ENCODE results near the gene NR2E1.

Gene NR2E1

GRCh38 chr6:108165714-108166663, at the start of gene NR2E1:
Gene NR2E1 (plus strand): TSS chr6:108166022. CDS start chr6:108166766, 744 bp downstream.
- DNase-seq (ENCODE audit: low spot score): no peak

GRCh38 chr6:108116546-108117426, 49.0 kb upstream of the NR2E1 start:
- no peak for DNase-seq (ENCODE audit: low spot score)

GRCh38 chr6:108117427-108118358, 48.1 kb upstream of the NR2E1 start:
- peak; percentile 26 for DNase-seq (ENCODE audit: low spot score)

- DNase-seq (ENCODE audit: low spot score): no peak
Observed at GRCh38 chr6:108118359-108118724, 47.5 kb upstream of the NR2E1 start.

GRCh38 chr6:108118810-108119768, 46.7 kb upstream of the NR2E1 start:
- no peak for DNase-seq (ENCODE audit: low spot score)

GRCh38 chr6:108119769-108120141, 46.1 kb upstream of the NR2E1 start:
- DNase-seq (ENCODE audit: low spot score): no peak

- DNase-seq (ENCODE audit: low spot score): no peak
Observed at GRCh38 chr6:108120311-108120710, 45.5 kb upstream of the NR2E1 start.

GRCh38 chr6:108121612-108122011, 44.2 kb upstream of the NR2E1 start:
- DNase-seq (ENCODE audit: low spot score): no peak

- DNase-seq (ENCODE audit: low spot score): no peak
Observed at GRCh38 chr6:108123481-108123929, 42.3 kb upstream of the NR2E1 start.

- no peak for DNase-seq (ENCODE audit: low spot score)
Observed at GRCh38 chr6:108123946-108124345, 41.9 kb upstream of the NR2E1 start.

GRCh38 chr6:108127056-108127455, 38.8 kb upstream of the NR2E1 start:
- no peak for DNase-seq (ENCODE audit: low spot score)

GRCh38 chr6:108127826-108128225, 38.0 kb upstream of the NR2E1 start:
- DNase-seq (ENCODE audit: low spot score): peak; percentile 90

- DNase-seq (ENCODE audit: low spot score): no peak
Observed at GRCh38 chr6:108130262-108130661, 35.6 kb upstream of the NR2E1 start.

- DNase-seq (ENCODE audit: low spot score): no peak
Observed at GRCh38 chr6:108132863-108133262, 33.0 kb upstream of the NR2E1 start.

GRCh38 chr6:108133594-108134179, 32.1 kb upstream of the NR2E1 start:
- peak; percentile 93 for DNase-seq (ENCODE audit: low spot score)

GRCh38 chr6:108134213-108134970, 31.4 kb upstream of the NR2E1 start:
- no peak for DNase-seq (ENCODE audit: low spot score)

- no peak for DNase-seq (ENCODE audit: low spot score)
Observed at GRCh38 chr6:108142240-108142639, 23.6 kb upstream of the NR2E1 start.

GRCh38 chr6:108145639-108146038, 20.2 kb upstream of the NR2E1 start:
- no peak for DNase-seq (ENCODE audit: low spot score)

GRCh38 chr6:108152446-108152845, 13.4 kb upstream of the NR2E1 start:
- no peak for DNase-seq (ENCODE audit: low spot score)

Measured in kidney tubule cell (primary cell).